HTERT RPE-1 (cell line): ENCODE measurements around the gene C2CD5.
"Not testable (repeated sequence)": the region's sequence is repeated elsewhere in the genome, so short reads cannot be mapped to it uniquely, and the experiment has no call there.

Experiments
- in situ Hi-C: fragments of 300-500 bp; cut with MboI; formaldehyde crosslinking; loops from 4 replicates; pipeline ENCODE4 v1.14.3; 2020; ENCODE audit warnings: low sequenced_read_pairs

Gene C2CD5

GRCh38 chr12:22480016-22480415, 64.3 kb downstream of the C2CD5 start:
- in situ Hi-C loops, result no loop called here

GRCh38 chr12:22477894-22478287, 66.5 kb downstream of the C2CD5 start:
- in situ Hi-C loops, result no loop called here

GRCh38 chr12:22477166-22477893, 67.0 kb downstream of the C2CD5 start:
- in situ Hi-C loops, result no loop called here

GRCh38 chr12:22476133-22476532, 68.2 kb downstream of the C2CD5 start:
- in situ Hi-C loops, result no loop called here

GRCh38 chr12:22474970-22475720, 69.2 kb downstream of the C2CD5 start:
- in situ Hi-C loops, result no loop called here

GRCh38 chr12:22473212-22473611, 71.1 kb downstream of the C2CD5 start:
- in situ Hi-C loops, result no loop called here

- in situ Hi-C loops, result no loop called here
These were observed 77.2 kb downstream of the C2CD5 start for GRCh38 chr12:22467190-22467589.

GRCh38 chr12:22463306-22463705, 81.0 kb downstream of the C2CD5 start:
- in situ Hi-C loops, result no loop called here

GRCh38 chr12:22461786-22462185, 82.6 kb downstream of the C2CD5 start:
- in situ Hi-C loops, result no loop called here

GRCh38 chr12:22459838-22460490, 84.4 kb downstream of the C2CD5 start:
- in situ Hi-C loops, result no loop called here

GRCh38 chr12:22458298-22458937, 85.9 kb downstream of the C2CD5 start:
- in situ Hi-C loops, result no loop called here

GRCh38 chr12:22457085-22457484, 87.3 kb downstream of the C2CD5 start:
- in situ Hi-C loops, result no loop called here

- in situ Hi-C loops, result no loop called here
These were observed 90.8 kb downstream of the C2CD5 start for GRCh38 chr12:22453511-22453910.

- in situ Hi-C loops, result no loop called here
These were observed 97.1 kb downstream of the C2CD5 start for GRCh38 chr12:22447223-22447622.

- in situ Hi-C loops, result not testable (repeated sequence)
These were observed 100.1 kb downstream of the C2CD5 start for GRCh38 chr12:22444317-22444665.

GRCh38 chr12:22443379-22444316, 100.7 kb downstream of the C2CD5 start:
- in situ Hi-C loops, result no loop called here

GRCh38 chr12:22437031-22437806, 107.1 kb downstream of the C2CD5 start:
- in situ Hi-C loops, result no loop called here

GRCh38 chr12:22435583-22435982, 108.8 kb downstream of the C2CD5 start:
- in situ Hi-C loops, result no loop called here

- in situ Hi-C loops, result no loop called here
These were observed 112.6 kb downstream of the C2CD5 start for GRCh38 chr12:22431693-22432251.
